HG03520 (cell line): ENCODE results near the gene PTPN20.

Experiments used
- ATAC-seq: cut with Tn5 transposase; IDR thresholded peaks from one replicate; pipeline ENCODE4 v1.9.1; 2021; ENCODE audit warnings: mild to moderate bottlenecking, moderate library complexity; ENCODE audit not compliant: unreplicated experiment

The PTPN20 gene

GRCh38 chr10:47031901-47032465 is 120.8 kb downstream of the PTPN20 start:
- ATAC-seq, result no peak

- ATAC-seq, result no peak
Observed at GRCh38 chr10:47033081-47033480, 121.9 kb downstream of the PTPN20 start.

- no peak for ATAC-seq
Observed at GRCh38 chr10:47033541-47034270, 122.5 kb downstream of the PTPN20 start.

GRCh38 chr10:47034441-47035051 is 123.3 kb downstream of the PTPN20 start:
- no peak for ATAC-seq

GRCh38 chr10:47035171-47035818 is 124.1 kb downstream of the PTPN20 start:
- no peak for ATAC-seq

- ATAC-seq, result no peak
Observed at GRCh38 chr10:47035819-47036337, 124.7 kb downstream of the PTPN20 start.

- no peak for ATAC-seq
Observed at GRCh38 chr10:47036771-47037170, 125.5 kb downstream of the PTPN20 start.

- no peak for ATAC-seq
Observed at GRCh38 chr10:47037654-47038425, 126.6 kb downstream of the PTPN20 start.

- ATAC-seq, result no peak
Observed at GRCh38 chr10:47038881-47039561, 127.8 kb downstream of the PTPN20 start.

- no peak for ATAC-seq
Observed at GRCh38 chr10:47039562-47039913, 128.3 kb downstream of the PTPN20 start.

- ATAC-seq, result no peak
Observed at GRCh38 chr10:47040041-47040491, 128.8 kb downstream of the PTPN20 start.

GRCh38 chr10:47040681-47041080 is 129.5 kb downstream of the PTPN20 start:
- ATAC-seq, result no peak

GRCh38 chr10:47041396-47042198 is 130.4 kb downstream of the PTPN20 start:
- no peak for ATAC-seq

GRCh38 chr10:47042199-47042473 is 130.9 kb downstream of the PTPN20 start:
- ATAC-seq, result no peak

GRCh38 chr10:47042780-47043750 is 131.8 kb downstream of the PTPN20 start:
- ATAC-seq, result no peak

- no peak for ATAC-seq
Observed at GRCh38 chr10:47043928-47044538, 132.8 kb downstream of the PTPN20 start.

GRCh38 chr10:47044741-47045140 is 133.5 kb downstream of the PTPN20 start:
- no peak for ATAC-seq

GRCh38 chr10:47045331-47045861 is 134.2 kb downstream of the PTPN20 start:
- no peak for ATAC-seq
